ENCODE data around the gene KRTAP19-8.

GRCh38 chr21:31022306-31022705 is 16.0 kb downstream of the KRTAP19-8 start:
- TF ChIP-seq, protein P1, sequence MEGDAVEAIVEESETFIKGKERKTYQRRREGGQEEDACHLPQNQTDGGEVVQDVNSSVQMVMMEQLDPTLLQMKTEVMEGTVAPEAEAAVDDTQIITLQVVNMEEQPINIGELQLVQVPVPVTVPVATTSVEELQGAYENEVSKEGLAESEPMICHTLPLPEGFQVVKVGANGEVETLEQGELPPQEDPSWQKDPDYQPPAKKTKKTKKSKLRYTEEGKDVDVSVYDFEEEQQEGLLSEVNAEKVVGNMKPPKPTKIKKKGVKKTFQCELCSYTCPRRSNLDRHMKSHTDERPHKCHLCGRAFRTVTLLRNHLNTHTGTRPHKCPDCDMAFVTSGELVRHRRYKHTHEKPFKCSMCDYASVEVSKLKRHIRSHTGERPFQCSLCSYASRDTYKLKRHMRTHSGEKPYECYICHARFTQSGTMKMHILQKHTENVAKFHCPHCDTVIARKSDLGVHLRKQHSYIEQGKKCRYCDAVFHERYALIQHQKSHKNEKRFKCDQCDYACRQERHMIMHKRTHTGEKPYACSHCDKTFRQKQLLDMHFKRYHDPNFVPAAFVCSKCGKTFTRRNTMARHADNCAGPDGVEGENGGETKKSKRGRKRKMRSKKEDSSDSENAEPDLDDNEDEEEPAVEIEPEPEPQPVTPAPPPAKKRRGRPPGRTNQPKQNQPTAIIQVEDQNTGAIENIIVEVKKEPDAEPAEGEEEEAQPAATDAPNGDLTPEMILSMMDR (IDR thresholded peaks at IDR 0.05 in 4 of 5, conservative IDR thresholded peaks at IDR 0.05 in 1 of 5) = no peak
- no peak for TF ChIP-seq POLR2A (IDR thresholded peaks at IDR 0.05)
